Measurements from ENCODE around the gene CATSPERE. TPM values are rescaled to one million over a fixed set of nuclear protein-coding genes. Genes with fewer than 3 reads are reported as not detected.

The CATSPERE gene
- total and polyA plus RNA-seq, 2 donors (not counting 3 experiments of a cell fraction or from before 2014, with no cell fraction given) = 0.61 to 1.9 TPM

DNA sequence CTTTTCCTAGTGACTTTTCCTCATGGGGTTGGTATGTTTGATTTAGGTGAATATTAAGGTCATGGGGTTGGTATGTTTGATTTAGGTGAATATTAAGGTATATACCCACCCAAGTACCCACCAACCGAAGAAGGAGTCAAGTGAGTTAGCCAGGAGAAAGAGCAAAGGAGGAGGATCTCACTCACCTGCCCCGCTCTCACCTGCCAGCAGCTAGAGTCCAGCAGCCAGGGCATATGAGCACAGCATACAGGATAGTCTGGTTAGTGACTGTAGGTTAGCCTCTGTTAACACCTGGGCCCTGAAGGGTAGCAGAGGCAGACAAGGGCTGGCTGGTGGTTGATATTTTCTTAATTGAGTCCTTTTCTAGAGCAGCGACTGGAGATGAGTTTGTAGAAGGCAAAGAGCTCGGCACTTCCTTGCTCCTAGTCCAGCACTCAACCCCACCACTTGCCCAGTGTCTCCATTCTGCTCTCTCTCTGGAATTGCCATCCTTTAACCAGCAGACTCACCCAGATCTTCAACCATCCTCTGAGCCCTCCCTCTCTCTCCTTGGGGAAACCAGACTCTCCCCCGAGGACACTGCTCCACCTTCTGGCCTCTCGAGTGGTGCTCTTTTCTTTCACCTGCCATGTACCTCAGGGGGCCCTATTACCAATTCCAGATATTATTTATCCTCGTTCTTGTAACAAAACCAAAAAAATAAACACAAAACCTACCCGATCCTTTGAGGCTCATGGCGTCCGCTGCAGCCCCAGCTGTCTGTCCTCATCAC, 175.6 kb downstream of the CATSPERE start:
- Histone ChIP-seq H2AFZ (ENCODE audit: low read depth, low read length) (no peak overlapping the region), H3K9ac (replicated peaks; ENCODE audit: extremely low read depth, insufficient read depth, low read length) (no peak overlapping the region), H4K20me1 (replicated peaks; ENCODE audit: control insufficient read depth, extremely low read depth, insufficient read depth, low read length) (no peaks in the 10 kb centered on the region), H3K9me1 (replicated peaks; ENCODE audit: control insufficient read depth, extremely low read depth, insufficient read depth, low read length) (no peaks in the 10 kb centered on the region), H3K4me2 (ENCODE audit: insufficient read depth, low read length) (no peak overlapping the region), H3K9me3 (replicated peaks; ENCODE audit: control insufficient read depth, insufficient read depth, low read length) (no peaks in the 10 kb centered on the region), H3K27me3 (ENCODE audit: control insufficient read depth in 2 of 2, insufficient read depth in 2 of 2, low read length in 2 of 2) (peaks cover 9% of the 10 kb centered on the region in 2 experiments), H3K4me1 (ENCODE audit: control insufficient read depth, extremely low read depth, insufficient read depth, low read length) (no peaks in the 10 kb centered on the region), H3K4me3 (replicated peaks in 1 of 3; ENCODE audit: insufficient read depth in 1 of 3, low read depth in 1 of 3, low read length in 3 of 3) (no peak overlapping the region), H3K36me3 (ENCODE audit: control insufficient read depth in 2 of 2, extremely low read depth in 1 of 2, insufficient read depth in 2 of 2, low read length in 2 of 2) (no peaks in the 10 kb centered on the region), H3K27ac (ENCODE audit: insufficient read depth, low read depth, low read length) (no peak overlapping the region), H3K79me2 (ENCODE audit: control insufficient read depth, insufficient read depth, low read length) (no peaks in the 10 kb centered on the region)
- no peak for TF ChIP-seq POLR2A (IDR thresholded peaks at IDR 0.05; ENCODE audit: low read depth, low read length)
- TF ChIP-seq, protein P1, sequence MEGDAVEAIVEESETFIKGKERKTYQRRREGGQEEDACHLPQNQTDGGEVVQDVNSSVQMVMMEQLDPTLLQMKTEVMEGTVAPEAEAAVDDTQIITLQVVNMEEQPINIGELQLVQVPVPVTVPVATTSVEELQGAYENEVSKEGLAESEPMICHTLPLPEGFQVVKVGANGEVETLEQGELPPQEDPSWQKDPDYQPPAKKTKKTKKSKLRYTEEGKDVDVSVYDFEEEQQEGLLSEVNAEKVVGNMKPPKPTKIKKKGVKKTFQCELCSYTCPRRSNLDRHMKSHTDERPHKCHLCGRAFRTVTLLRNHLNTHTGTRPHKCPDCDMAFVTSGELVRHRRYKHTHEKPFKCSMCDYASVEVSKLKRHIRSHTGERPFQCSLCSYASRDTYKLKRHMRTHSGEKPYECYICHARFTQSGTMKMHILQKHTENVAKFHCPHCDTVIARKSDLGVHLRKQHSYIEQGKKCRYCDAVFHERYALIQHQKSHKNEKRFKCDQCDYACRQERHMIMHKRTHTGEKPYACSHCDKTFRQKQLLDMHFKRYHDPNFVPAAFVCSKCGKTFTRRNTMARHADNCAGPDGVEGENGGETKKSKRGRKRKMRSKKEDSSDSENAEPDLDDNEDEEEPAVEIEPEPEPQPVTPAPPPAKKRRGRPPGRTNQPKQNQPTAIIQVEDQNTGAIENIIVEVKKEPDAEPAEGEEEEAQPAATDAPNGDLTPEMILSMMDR (IDR thresholded peaks at IDR 0.05; ENCODE audit: extremely low read depth in 1 of 2, insufficient read depth in 1 of 2, low read depth in 1 of 2, low read length in 2 of 2) = no peak
- TF ChIP-seq FOS (IDR thresholded peaks at IDR 0.05; ENCODE audit: borderline replicate concordance, insufficient read depth, low read length) = no peak
- TF ChIP-seq MYC (IDR thresholded peaks at IDR 0.05; ENCODE audit: low read depth, low read length) = no peak
- TF ChIP-seq JUN (IDR thresholded peaks at IDR 0.05; ENCODE audit: borderline replicate concordance, insufficient read depth, insufficient read length, low read depth) = no peak
- TF ChIP-seq GATA2 (IDR thresholded peaks at IDR 0.05; ENCODE audit: insufficient read depth, insufficient read length, low read depth, low read length) = no peak
- no peak for TF ChIP-seq MAX (IDR thresholded peaks at IDR 0.05; ENCODE audit: insufficient read depth, insufficient read length)
- TF ChIP-seq EZH2 (IDR thresholded peaks at IDR 0.05; ENCODE audit: borderline replicate concordance, low read depth, low read length, severe bottlenecking) = no peak
- no peak for TF ChIP-seq POLR2AphosphoS5 (IDR thresholded peaks at IDR 0.05; ENCODE audit: insufficient read depth, low read depth, low read length)
- FAIRE-seq (no peak), DNase-seq (ENCODE audit: low read depth, low spot score) (no peak)
- no TSS peak for BruUV-seq (replicated peaks)
- intact Hi-C loops (cut with micrococcal nuclease) = no loop called here
- POLR2A ChIA-PET = no interaction called here
- CTCF ChIA-PET = no interaction called here
- dilution Hi-C loops (cut with MboI; ENCODE audit: extremely low pct_ligation_motif_present, low sequenced_read_pairs) = no loop called here

Measured in endothelial cell of umbilical vein (primary cell).